Activated T-helper 1 cell treated with anti-CD3 and anti-CD28 coated beads, Interleukin-12 subunit alpha, Interleukin-12 subunit beta, Interleukin-2, Interleukin-4 antibody, amounts not matched to agents 30 ng/mL and 10 ng/mL and 1 ng/mL, durations not matched to agents 14 hours and 24 hours and 36 hours (primary cell): ENCODE measurements around the gene POLN. TPM values are rescaled to one million over a fixed set of nuclear protein-coding genes. Genes with fewer than 3 reads are reported as not detected.
"Not testable (repeated sequence)": the region's sequence is repeated elsewhere in the genome, so short reads cannot be mapped to it uniquely, and the experiment has no call there.

Source experiments
- DNase-seq: peaks from one replicate; pipeline ENCODE4 v3.0.0; 2021; ENCODE audit warnings: low spot score
- H3K27ac Mint-ChIP-seq: one replicate; pipeline ENCODE4 v1.8.0; 2021; ENCODE audit warnings: mild to moderate bottlenecking, mixed read lengths
- H3K27me3 Mint-ChIP-seq: one replicate; pipeline ENCODE4 v1.8.0; 2022; ENCODE audit warnings: mild to moderate bottlenecking, moderate library complexity, mixed read lengths; ENCODE audit not compliant: insufficient read depth
- H3K36me3 Mint-ChIP-seq: one replicate; pipeline ENCODE4 v1.8.0; 2021; ENCODE audit warnings: low read depth, mixed read lengths
- H3K4me1 Mint-ChIP-seq: one replicate; pipeline ENCODE4 v1.8.0; 2021; ENCODE audit warnings: low read depth, mixed read lengths
- H3K4me3 Mint-ChIP-seq: one replicate; pipeline ENCODE4 v1.8.0; 2021; ENCODE audit warnings: mild to moderate bottlenecking, moderate library complexity, mixed read lengths
- H3K9me3 Mint-ChIP-seq: one replicate; pipeline ENCODE4 v1.8.0; 2021; ENCODE audit warnings: mixed read lengths
- intact Hi-C: fragments of 100-400 bp; cut with micrococcal nuclease; formaldehyde crosslinking; loops from one replicate; pipeline ENCODE4 v1.15.1; 2024
- total RNA-seq: library from RNA; stranded (reverse); gene quantifications from 2 replicates; pipeline ENCODE4 v1.2.3, GENCODE V29; 2022

Gene POLN
- total RNA-seq, 1 donor from 2014 or later: 3.5 TPM

DNA sequence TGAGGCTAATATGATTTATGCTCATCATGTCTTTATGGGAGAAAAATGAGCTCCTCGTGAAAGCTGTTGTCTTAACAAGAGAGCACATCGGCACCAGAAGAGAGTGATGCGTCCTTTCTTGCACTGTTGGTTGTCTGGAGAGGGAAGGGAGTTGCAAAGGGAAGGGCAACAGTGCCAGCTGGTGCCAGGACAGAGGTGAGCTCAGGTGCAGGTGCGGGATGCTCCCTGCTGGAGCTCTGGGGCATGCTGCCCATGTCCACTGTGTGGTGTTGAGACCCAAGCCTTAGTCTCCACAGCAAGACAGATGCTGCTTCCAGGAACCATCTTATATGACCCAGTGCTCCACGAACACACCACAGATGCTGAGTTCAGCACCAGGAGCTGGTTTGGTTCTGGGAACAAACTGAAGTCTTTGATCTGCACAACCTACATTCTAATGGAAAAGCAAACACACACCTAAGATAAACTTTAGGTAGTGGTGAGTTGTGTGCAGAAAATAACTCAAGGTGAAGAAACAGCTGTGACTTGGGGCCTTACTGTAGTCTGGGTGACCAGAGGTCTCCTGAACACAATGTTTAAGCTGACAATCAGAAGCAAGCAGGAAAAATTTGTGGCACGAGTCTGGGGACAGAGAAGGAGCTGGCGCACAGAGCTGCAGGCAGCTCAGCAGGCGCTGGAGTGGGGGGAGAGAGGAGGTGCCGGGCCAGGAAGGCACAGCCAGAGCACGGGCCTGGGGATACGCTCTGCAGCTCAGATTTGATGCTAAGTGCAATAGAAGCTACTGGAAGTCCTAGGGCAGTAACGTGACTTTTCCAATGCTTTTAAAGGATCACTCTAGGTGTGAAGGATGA, 73.2 kb downstream of the POLN start:
- Mint-ChIP-seq H3K9me3 (no peaks in the 10 kb centered on the region), H3K36me3 (peaks cover 13% of the 10 kb centered on the region), H3K27ac (peak overlapping the region; percentile 45), H3K27me3 (no peaks in the 10 kb centered on the region), H3K4me1 (peaks cover 53% of the 10 kb centered on the region), H3K4me3 (no peak overlapping the region)
- intact Hi-C loops: no loop called here
- DNase-seq: no peak

- Mint-ChIP-seq H3K27me3 (no peaks in the 10 kb centered on the region), H3K36me3 (peaks cover 12% of the 10 kb centered on the region), H3K9me3 (no peaks in the 10 kb centered on the region), H3K4me3 (no peak overlapping the region), H3K27ac (no peak overlapping the region), H3K4me1 (peaks cover 30% of the 10 kb centered on the region)
- DNase-seq: no peak
- intact Hi-C loops: no loop called here
These were observed 75.7 kb downstream of the POLN start for GRCh38 chr4:2166253-2166652.

- H3K36me3 Mint-ChIP-seq: peaks cover 12% of the 10 kb centered on the region
- no peak for DNase-seq
- H3K27me3 Mint-ChIP-seq: no peaks in the 10 kb centered on the region
- intact Hi-C loops: no loop called here
- H3K4me3 Mint-ChIP-seq: no peak overlapping the region
- H3K4me1 Mint-ChIP-seq: peaks cover 23% of the 10 kb centered on the region
- no peaks in the 10 kb centered on the region for H3K9me3 Mint-ChIP-seq
- H3K27ac Mint-ChIP-seq: no peak overlapping the region
These were observed 76.5 kb downstream of the POLN start for GRCh38 chr4:2165391-2165790.

GRCh38 chr4:2163311-2163821, 78.6 kb downstream of the POLN start:
- Mint-ChIP-seq H3K9me3 (no peaks in the 10 kb centered on the region), H3K27me3 (no peaks in the 10 kb centered on the region), H3K4me1 (peaks cover 7% of the 10 kb centered on the region), H3K4me3 (no peak overlapping the region), H3K27ac (no peak overlapping the region), H3K36me3 (peaks cover 8% of the 10 kb centered on the region)
- intact Hi-C loops: no loop called here
- DNase-seq: no peak

DNA sequence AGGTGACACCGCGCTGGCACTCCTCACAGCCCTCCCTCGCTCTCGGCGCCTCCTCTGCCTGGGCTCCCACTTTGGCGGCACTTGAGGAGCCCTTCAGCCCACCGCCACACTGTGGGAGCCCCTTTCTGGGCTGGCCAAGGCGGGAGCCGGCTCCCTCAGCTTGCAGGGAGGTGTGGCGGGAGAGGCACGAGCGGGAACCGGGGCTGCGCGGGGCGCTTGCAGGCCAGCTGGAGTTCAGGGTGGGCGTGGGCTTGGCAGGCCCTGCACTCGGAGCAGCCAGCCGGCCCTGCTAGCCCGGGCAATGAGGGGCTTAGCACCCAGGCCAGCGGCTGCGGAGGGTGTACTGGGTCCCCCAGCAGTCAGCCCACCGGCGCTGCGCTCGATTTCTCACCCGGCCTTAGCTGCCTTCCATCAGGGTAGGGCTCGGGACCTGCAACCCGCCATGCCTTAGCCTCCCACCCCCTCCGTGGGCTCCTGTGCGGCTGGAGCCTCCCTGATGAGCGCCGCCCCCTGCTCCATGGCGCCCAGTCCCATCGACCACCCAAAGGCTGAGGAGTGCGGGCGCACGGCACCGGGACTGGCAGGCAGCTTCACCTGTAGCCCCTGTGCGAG, 80.7 kb downstream of the POLN start:
- H3K4me3 Mint-ChIP-seq, intact Hi-C loops, H3K36me3 Mint-ChIP-seq, H3K4me1 Mint-ChIP-seq, H3K27me3 Mint-ChIP-seq, H3K27ac Mint-ChIP-seq, DNase-seq, H3K9me3 Mint-ChIP-seq: not testable (repeated sequence)

GRCh38 chr4:2159931-2160330, 82.0 kb downstream of the POLN start:
- intact Hi-C loops: no loop called here
- Mint-ChIP-seq H3K4me1 (no peaks in the 10 kb centered on the region), H3K27ac (no peak overlapping the region), H3K4me3 (no peak overlapping the region), H3K27me3 (no peaks in the 10 kb centered on the region), H3K36me3 (peaks cover 2% of the 10 kb centered on the region), H3K9me3 (no peaks in the 10 kb centered on the region)
- no peak for DNase-seq

- no peak for DNase-seq
- peaks cover 5% of the 10 kb centered on the region for H3K36me3 Mint-ChIP-seq
- intact Hi-C loops: no loop called here
- no peak overlapping the region for H3K27ac Mint-ChIP-seq
- no peak overlapping the region for H3K4me3 Mint-ChIP-seq
- H3K27me3 Mint-ChIP-seq: peaks cover 1% of the 10 kb centered on the region
- no peaks in the 10 kb centered on the region for H3K4me1 Mint-ChIP-seq
- no peaks in the 10 kb centered on the region for H3K9me3 Mint-ChIP-seq
These were observed 86.7 kb downstream of the POLN start for GRCh38 chr4:2155246-2155645.

- H3K4me1 Mint-ChIP-seq: no peaks in the 10 kb centered on the region
- H3K27ac Mint-ChIP-seq: no peak overlapping the region
- intact Hi-C loops: no loop called here
- no peak for DNase-seq
- peaks cover 1% of the 10 kb centered on the region for H3K27me3 Mint-ChIP-seq
- H3K36me3 Mint-ChIP-seq: peaks cover 5% of the 10 kb centered on the region
- no peaks in the 10 kb centered on the region for H3K9me3 Mint-ChIP-seq
- no peak overlapping the region for H3K4me3 Mint-ChIP-seq
These were observed 87.6 kb downstream of the POLN start for GRCh38 chr4:2154215-2154740.

- H3K27ac Mint-ChIP-seq: no peak overlapping the region
- intact Hi-C loops: no loop called here
- H3K36me3 Mint-ChIP-seq: peaks cover 9% of the 10 kb centered on the region
- DNase-seq: no peak
- no peak overlapping the region for H3K4me3 Mint-ChIP-seq
- peaks cover 1% of the 10 kb centered on the region for H3K27me3 Mint-ChIP-seq
- H3K4me1 Mint-ChIP-seq: no peaks in the 10 kb centered on the region
- H3K9me3 Mint-ChIP-seq: no peaks in the 10 kb centered on the region
These were observed 90.4 kb downstream of the POLN start for GRCh38 chr4:2151544-2151943.

DNA sequence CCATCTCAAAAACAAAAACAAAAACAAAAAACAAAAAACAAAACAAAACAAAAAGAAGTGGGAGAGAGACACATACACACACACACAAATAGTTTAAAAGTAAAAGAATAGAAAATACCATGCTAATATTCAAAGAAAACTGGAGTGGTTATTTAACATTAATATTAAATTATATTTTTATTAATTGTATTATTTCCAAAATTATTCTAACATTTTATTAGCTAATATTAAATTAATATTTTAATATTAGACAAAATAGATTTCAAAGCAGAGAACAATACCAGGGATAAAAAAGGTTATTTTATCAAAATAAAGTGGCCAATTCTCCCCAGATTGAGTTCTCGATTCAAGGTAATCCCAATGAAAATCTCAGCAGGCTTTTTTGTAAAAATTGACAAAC, 91.8 kb downstream of the POLN start:
- no peaks in the 10 kb centered on the region for H3K9me3 Mint-ChIP-seq

DNA sequence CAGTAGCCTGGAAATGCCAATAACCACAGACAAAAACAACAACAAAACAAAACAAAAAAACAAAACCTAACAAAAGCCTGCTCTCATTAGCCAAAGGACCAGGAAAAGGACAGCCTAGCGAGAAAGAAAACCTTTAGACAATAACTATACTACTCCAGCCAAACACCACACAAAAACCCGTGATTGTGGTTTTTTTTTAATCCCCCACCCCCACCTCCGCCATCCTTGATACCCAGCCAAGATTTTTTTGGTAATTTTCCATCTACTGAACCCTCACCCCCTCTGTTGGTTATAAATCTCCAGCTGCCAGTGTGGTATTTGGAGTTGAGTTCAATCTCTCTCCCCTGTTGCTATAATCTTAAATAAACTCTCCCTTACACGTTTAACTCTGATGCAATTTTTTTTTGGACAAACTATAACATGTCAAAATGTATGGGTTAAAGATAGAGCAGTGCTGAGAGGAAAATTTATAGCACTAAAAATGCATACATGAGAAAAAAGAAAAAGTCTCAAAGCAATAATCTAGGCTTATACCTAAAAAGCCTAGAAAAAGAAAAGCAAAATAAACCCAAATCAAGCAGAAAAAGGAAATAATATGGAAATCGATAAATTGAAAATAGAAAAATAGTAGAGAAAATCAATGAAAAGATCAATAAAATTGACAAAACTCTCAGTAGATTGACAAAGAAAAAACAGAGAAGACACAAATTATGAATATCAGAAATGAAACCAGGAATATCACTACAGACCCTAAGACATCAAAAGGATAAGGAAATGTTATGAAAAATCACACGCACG, 99.1 kb downstream of the POLN start:
- Mint-ChIP-seq H3K27ac (no peak overlapping the region), H3K27me3 (peaks cover 6% of the 10 kb centered on the region), H3K4me3 (no peak overlapping the region), H3K9me3 (no peaks in the 10 kb centered on the region), H3K4me1 (peaks cover 29% of the 10 kb centered on the region), H3K36me3 (peaks cover 7% of the 10 kb centered on the region)
- no peak for DNase-seq
- intact Hi-C loops: no loop called here

More for the DNA sequence above, 91.8 kb downstream of the POLN start:
- Mint-ChIP-seq H3K4me1 (no peaks in the 10 kb centered on the region), H3K27me3 (peaks cover 4% of the 10 kb centered on the region), H3K36me3 (peaks cover 6% of the 10 kb centered on the region), H3K4me3 (no peak overlapping the region), H3K27ac (no peak overlapping the region)
- DNase-seq: no peak
- intact Hi-C loops: no loop called here

GRCh38 chr4:2141762-2142451, 100.0 kb downstream of the POLN start:
- H3K4me3 Mint-ChIP-seq: peak overlapping the region; percentile 47
- H3K4me1 Mint-ChIP-seq: peaks cover 29% of the 10 kb centered on the region
- no peaks in the 10 kb centered on the region for H3K9me3 Mint-ChIP-seq
- peaks cover 3% of the 10 kb centered on the region for H3K36me3 Mint-ChIP-seq
- H3K27me3 Mint-ChIP-seq: peaks cover 6% of the 10 kb centered on the region
- intact Hi-C loops: no loop called here
- peak overlapping the region; percentile 81 for H3K27ac Mint-ChIP-seq
- no peak for DNase-seq
